ENCODE data around the gene CLDND2. TPM values are rescaled to one million over a fixed set of nuclear protein-coding genes. Genes with fewer than 3 reads are reported as not detected.

The CLDND2 gene
- total RNA-seq, 2 experiments from 2014 or later = 21.6 to 22.3 TPM

- ChIA-PET CTCF (interaction anchor here (0.5 to 1.7 kb wide), 6 partner anchors 8 to 101 kb away, joined by 3 to 5 read pairs (median 3); no protein-coding TSS in a partner anchor), POLR2A (interaction anchor here (0.7 kb wide), 1 partner anchor 27 kb away, joined by 3 read pairs; no protein-coding TSS in a partner anchor)
Measured at GRCh38 chr19:51341066-51341465, 27.7 kb downstream of the CLDND2 start.

- ChIA-PET POLR2A (interaction anchor here (0.6 to 1.0 kb wide), 5 partner anchors 13 to 56 kb away, joined by 3 to 7 read pairs (median 5); partner anchors contain the start of gene NKG7), CTCF (interaction anchor here (0.5 to 1.7 kb wide), 12 partner anchors 22 to 175 kb away, joined by 3 to 5 read pairs (median 3); partner anchors contain the start of gene ETFB)
Measured at GRCh38 chr19:51339687-51340656, 28.8 kb downstream of the CLDND2 start.

DNA sequence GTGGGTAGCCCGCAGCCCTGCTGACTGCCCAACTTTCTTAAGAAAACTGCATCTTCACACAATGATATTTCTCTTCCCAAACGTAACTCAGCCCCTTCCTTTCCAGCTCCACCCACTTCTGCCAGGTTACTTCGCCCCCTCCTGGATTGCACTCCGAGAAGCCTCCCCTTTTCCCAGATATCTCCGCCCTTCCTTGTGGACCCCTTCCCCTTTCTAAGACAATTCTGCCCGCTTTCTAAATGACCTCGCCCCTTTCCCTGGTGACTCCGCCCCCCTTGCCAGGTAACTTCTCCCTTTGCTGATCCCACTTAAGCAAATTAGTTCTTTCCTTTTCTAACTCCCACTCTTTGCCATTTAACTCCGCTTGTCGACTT lies 29.5 kb downstream of the CLDND2 start:
- CTCF ChIA-PET = interaction anchor here (0.9 to 1.4 kb wide), 5 partner anchors 26 to 176 kb away, joined by 3 to 5 read pairs (median 4); partner anchors contain the start of gene ETFB
- POLR2A ChIA-PET = interaction anchor here (0.6 to 1.0 kb wide), 5 partner anchors 12 to 56 kb away, joined by 3 to 7 read pairs (median 5); partner anchors contain the start of gene NKG7

DNA sequence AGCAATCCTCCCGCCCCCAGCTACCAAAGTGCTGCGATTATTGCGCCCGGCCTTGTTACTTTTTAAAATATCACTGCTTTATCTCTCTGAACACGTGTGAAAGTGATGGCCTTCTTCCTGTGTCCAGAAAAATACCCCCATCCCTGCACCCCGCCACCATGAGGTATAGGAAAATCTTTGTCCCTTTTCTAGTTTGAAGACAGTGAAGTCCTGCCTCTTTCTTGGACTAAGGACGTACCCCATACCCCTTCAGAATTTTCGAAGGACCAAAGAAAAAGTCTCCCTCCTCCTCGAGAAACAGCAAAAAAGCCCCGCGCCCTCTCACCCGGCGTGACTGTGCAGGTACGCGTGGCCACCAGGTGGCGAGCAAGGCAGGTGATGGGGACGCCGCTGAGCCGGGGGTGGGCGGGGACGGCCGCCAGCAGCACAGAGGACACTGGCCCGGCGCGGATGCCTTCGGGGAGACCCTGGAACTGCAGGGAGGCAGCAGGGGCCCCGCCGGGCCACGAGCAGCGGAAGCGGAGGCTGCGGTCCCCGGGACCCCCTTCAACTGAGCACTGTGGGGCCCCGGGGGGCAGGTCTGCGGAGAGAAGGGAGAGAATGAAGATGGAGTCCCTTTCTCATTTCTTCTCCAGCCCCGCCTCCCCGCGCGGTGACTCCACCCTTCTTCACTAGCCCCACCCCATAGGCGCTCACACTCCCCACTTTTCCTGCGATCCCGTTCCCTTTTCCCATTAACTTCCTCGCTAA lies 30.1 kb downstream of the CLDND2 start:
- POLR2A ChIA-PET = interaction anchor here (1.0 kb wide), 2 partner anchors 29 to 57 kb away, joined by 4 to 5 read pairs; no protein-coding TSS in a partner anchor
- CTCF ChIA-PET = interaction anchor here (0.7 to 1.4 kb wide), 6 partner anchors 27 to 176 kb away, joined by 3 to 5 read pairs (median 4); partner anchors contain the start of gene ETFB

GRCh38 chr19:51337861-51338562 lies 30.8 kb downstream of the CLDND2 start:
- ChIA-PET POLR2A (no interaction called here), CTCF (interaction anchor here (0.7 kb wide), 1 partner anchor 97 kb away, joined by 3 read pairs; no protein-coding TSS in a partner anchor)

DNA sequence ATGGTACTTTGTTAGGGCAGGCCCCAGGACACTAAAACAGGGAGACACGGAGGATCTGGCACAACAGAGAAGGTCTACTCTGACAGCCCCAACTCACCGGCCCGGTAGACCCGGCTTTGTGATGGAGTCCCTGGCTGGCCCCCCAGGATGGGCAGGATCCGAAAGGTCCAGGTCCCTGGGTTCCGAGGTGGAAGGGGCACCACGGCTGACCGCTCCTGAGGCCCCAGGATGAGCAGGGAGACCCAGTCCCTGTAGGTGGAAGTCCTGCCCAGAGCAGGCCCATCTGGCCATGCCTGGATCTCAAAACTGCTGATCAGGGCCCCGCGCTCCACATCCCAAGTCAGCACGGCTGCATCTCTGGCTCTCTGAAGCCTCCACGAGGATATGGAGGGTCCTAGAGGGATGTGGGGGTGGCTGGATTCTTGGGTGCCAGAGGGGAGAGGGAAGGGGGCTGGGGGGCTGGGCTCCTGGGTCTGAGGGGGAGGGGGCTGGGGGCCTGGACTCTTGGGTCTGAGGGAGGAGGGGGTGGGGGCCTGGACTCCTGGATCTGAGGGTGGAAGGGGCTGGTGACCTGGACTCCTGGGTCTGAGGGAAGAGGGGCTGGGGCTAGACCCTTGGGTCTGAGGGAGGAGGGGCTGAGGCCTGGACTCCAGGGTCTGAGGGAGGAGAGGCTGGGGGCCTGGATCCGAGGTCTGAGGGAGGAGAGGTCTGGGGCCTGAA lies 31.5 kb downstream of the CLDND2 start:
- POLR2A ChIA-PET = no interaction called here

DNA sequence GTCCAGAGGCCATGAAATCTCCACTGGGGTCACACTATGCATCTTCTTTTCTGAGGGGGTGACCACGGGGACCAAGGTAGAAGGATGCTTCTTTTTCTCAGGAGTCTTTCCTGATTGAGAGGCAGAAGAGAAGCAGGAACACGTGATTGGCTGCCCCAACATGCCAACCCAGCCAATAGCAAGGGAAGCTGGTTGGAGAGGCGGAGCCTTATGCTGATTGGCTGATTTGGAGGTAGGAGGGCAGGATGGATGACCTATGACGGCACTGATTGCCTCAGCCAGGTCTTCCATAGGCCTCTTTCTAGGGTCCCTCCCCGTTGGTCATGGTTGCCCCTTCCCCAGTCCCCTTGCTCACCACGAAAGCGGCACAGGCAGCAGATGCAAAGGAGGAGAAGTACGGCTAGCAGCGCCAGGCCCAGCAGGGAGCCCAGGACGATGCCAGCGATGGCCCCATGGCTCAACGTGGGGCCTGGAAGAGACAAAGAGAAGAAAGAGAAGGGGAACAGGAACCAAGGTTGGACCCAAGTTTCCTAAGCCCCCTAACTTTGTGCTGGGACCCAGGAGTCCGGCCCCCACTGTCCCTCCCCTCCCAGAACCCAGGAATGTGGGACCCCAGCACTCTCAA lies 34.9 kb downstream of the CLDND2 start:
- POLR2A ChIA-PET = no interaction called here
- CTCF ChIA-PET = no interaction called here

More for the DNA sequence above, 31.5 kb downstream of the CLDND2 start:
- CTCF ChIA-PET = interaction anchor here (0.6 to 1.4 kb wide), 2 partner anchors 11 to 320 kb away, joined by 3 read pairs; no protein-coding TSS in a partner anchor

DNA sequence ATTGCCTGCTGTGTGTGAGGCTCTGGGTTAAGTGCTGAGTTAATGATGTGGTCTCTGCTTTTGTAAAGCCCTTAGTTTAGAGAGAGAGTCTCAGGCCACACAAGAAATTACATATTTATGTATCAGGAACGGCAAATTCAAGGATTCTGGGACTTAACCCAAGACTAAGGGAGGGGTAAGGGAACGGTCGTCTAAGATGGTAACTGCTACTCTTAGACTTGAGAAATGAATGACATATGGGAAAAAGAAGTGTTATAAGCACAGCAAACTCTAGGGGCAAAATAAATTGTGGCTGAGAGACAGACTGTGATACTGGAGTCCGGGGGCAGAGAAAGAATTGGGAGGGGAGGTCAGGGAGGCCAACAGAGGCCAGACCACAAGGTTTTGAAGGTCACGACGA lies 37.1 kb downstream of the CLDND2 start:
- ChIA-PET POLR2A (no interaction called here), CTCF (no interaction called here)

DNA sequence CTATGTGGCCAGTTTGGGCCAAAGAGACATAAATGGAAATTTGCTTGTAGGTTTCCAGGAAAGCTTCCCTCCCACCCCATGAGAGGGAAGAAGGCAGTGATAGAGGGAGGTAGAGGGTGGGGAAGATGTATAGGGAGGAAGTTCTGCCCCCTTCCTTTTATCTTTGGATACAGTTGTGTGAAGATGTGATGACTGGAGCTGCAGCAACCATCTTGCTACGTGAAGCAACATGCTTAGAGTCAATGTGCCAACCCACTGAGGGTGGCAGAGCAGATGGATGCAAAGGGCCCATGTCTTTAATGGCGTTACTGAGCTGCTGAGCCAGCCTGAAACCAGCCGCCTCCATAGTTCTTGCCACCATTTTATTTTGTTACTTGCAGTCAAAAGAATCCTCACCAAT lies 37.6 kb downstream of the CLDND2 start:
- ChIA-PET POLR2A (no interaction called here), CTCF (no interaction called here)

DNA sequence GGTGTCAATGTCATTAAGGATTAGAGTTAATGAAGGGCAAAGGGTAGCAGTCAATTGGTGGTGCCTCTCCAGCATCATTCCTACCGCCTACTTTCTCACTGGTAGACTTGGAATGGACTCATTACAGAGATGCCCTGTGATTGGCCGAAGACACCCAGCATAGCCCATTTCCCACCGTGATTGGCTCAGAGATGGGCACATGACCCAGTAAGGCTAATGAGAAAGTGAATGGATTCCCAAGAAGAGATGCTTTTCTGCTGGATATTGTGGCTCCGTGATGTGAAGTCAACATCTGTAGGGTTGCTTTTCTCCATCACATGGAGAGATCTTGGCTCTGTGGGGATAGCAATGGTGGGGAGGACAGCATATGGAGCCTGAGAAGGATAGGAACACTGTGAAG lies 38.4 kb downstream of the CLDND2 start:
- ChIA-PET POLR2A (interaction anchor here (0.6 kb wide), 1 partner anchor 1731 kb away, joined by 3 read pairs; no protein-coding TSS in a partner anchor), CTCF (no interaction called here)

- CTCF ChIA-PET = no interaction called here
- POLR2A ChIA-PET = interaction anchor here (0.7 kb wide), 1 partner anchor 14 kb away, joined by 3 read pairs; no protein-coding TSS in a partner anchor
Measured at GRCh38 chr19:51329411-51329810, 39.4 kb downstream of the CLDND2 start.

DNA sequence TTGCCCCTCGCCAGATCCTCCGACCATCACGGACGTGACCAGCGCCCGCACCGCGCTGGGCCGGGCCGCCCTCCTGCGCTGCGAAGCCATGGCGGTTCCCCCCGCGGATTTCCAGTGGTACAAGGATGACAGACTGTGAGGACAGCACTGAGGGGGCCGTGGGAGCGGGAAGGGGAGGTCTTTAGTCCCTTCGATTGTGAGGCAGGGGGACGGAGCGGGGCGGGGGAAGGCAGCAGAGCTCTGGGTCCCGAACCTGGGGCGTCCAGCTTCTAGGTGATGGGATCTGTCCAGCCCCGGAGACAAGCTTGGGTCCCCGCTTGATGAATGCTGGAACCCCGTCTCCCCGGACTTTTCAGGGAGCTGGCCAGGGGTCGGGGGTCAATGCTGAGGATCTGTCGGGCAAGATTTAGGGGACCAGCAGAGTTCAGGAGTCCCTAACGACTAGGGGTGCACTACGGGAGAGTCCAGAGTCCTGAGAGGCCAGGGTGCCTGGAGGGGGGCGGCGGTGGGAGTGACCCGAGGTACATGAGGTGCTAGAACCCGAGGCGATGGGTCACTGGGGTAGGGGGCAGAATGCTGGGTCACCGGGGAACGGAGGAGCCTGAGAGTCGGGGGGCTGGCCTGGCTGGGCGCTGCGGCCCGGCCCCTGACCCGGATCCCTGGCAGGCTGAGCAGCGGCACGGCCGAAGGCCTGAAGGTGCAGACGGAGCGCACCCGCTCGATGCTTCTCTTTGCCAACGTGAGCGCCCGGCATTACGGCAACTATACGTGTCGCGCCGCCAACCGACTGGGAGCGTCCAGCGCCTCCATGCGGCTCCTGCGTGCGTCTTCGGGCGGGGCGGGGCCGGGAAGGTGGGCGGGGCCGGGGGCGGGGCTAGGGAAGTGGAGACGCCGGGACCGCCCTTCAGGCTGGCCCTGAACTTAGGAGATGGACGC lies 41.5 kb downstream of the CLDND2 start:
- CTCF ChIA-PET = interaction anchor here (0.7 to 1.0 kb wide), 3 partner anchors 80 to 824 kb away, joined by 4 to 6 read pairs (median 5); no protein-coding TSS in a partner anchor
- POLR2A ChIA-PET = interaction anchor here (1.0 kb wide), 1 partner anchor 12 kb away, joined by 3 read pairs; no protein-coding TSS in a partner anchor

- POLR2A ChIA-PET = interaction anchor here (1.0 kb wide), 1 partner anchor 13 kb away, joined by 3 read pairs; no protein-coding TSS in a partner anchor
- CTCF ChIA-PET = no interaction called here
Measured at GRCh38 chr19:51326216-51327065, 42.4 kb downstream of the CLDND2 start.

DNA sequence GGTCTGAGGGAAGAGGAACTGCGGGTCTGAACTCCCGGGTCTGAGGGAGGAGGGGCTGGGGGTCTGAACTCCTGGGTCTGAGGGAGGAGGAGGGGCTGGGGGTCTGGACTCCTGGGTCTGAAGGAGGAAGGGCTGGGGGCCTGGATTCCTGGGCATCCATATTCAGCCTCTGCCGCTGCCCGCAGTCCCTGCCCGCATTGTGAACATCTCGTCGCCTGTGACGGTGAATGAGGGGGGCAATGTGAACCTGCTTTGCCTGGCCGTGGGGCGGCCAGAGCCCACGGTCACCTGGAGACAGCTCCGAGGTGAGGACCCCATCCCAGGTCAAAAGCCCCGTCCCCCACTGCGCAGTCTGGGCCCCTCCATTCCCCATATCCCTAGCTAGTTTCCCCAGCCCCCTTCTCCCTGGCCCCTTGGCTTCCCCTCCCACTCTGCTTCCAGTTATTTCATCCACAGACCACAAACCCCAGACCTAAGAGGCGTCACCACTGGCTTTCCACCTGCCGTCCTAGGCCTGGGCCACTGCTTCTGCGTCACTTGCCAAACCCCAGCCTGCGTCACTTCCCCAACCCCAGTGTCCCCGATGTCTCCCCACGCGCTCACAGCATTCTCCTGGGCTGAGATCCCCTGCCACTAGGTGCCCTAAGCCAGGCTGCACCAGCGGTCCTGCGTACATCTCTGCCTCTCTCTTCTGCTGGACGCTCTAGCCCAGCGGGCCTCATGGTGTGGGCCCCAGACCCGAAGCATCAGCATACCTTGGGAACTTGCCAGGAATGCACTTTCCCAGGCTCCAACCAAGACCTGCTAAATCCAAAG lies 43.4 kb downstream of the CLDND2 start:
- ChIA-PET CTCF (interaction anchor here (0.6 kb wide), 1 partner anchor 72 kb away, joined by 3 read pairs; no protein-coding TSS in a partner anchor), POLR2A (no interaction called here)

DNA sequence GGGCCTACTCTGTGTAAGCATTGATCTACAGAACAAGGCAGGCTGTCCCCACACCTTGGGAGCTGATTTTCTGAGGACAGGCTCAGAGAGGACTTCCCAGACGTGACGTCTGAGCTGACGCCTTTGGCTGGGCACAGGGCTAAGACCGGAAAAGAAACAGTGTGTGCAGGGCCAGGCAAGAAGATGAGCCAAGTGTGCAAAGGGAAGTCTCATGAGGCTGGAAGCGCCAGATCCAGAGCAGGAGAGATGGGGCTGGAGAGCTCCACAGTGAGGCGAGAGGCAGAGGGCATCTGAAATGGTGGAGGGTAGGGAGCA lies 44.7 kb downstream of the CLDND2 start:
- ChIA-PET CTCF (no interaction called here), POLR2A (no interaction called here)

Data from activated CD8-positive, alpha-beta memory T cell treated with anti-CD3 and anti-CD28 coated beads for 36 hours (primary cell).